Immature natural killer cell (primary cell): ENCODE data around the gene CAMK2B. TPM values are rescaled to one million over a fixed set of nuclear protein-coding genes. Genes with fewer than 3 reads are reported as not detected.
"Not testable (repeated sequence)": the region's sequence is repeated elsewhere in the genome, so short reads cannot be mapped to it uniquely, and the experiment has no call there.

Experiments
- DNase-seq, 3 donors: peaks; one replicate each; pipeline ENCODE4 v3.0.0; 2022; ENCODE audit warnings: mixed read lengths in 1 of 3
- H3K27ac Mint-ChIP-seq, 6 donors: one replicate each; pipeline ENCODE4 v1.8.0; 2020; ENCODE audit warnings: mixed read lengths in 6 of 6, mild to moderate bottlenecking in 5 of 6, inconsistent platforms in 4 of 6, moderate library complexity in 3 of 6
- H3K27me3 Mint-ChIP-seq, 3 donors: one replicate each; pipeline ENCODE4 v1.8.0; 2020 to 2021; ENCODE audit warnings: low read depth in 3 of 3, mild to moderate bottlenecking in 3 of 3, mixed read lengths in 3 of 3, moderate library complexity in 3 of 3, inconsistent platforms in 1 of 3
- H3K36me3 Mint-ChIP-seq, 3 donors: one replicate each; pipeline ENCODE4 v1.8.0; 2020; ENCODE audit warnings: mixed read lengths in 3 of 3, inconsistent platforms in 2 of 3, mild to moderate bottlenecking in 2 of 3
- H3K4me1 Mint-ChIP-seq, 2 donors: one replicate each; pipeline ENCODE4 v1.8.0; 2020; ENCODE audit warnings: inconsistent platforms in 2 of 2, mild to moderate bottlenecking in 2 of 2, mixed read lengths in 2 of 2, moderate library complexity in 1 of 2
- H3K4me3 Mint-ChIP-seq, 5 donors: one replicate each; pipeline ENCODE4 v1.8.0; 2020; ENCODE audit warnings: mild to moderate bottlenecking in 5 of 5, mixed read lengths in 5 of 5, inconsistent platforms in 3 of 5, moderate library complexity in 3 of 5
- H3K9me3 Mint-ChIP-seq, 6 donors: one replicate each; pipeline ENCODE4 v1.8.0; 2020; ENCODE audit warnings: mild to moderate bottlenecking in 6 of 6, mixed read lengths in 6 of 6, inconsistent platforms in 4 of 6, moderate library complexity in 3 of 6
- polyA plus RNA-seq, 3 donors: library from polyadenylated mRNA; unstranded; fragments of 300-500 nt; fragmentation: Illumina TruSeq; gene quantifications; one replicate each; pipeline ENCODE4 v1.2.3, GENCODE V29; 2021

The CAMK2B gene
- polyA plus RNA-seq, 3 donors from 2014 or later, result not detected

DNA sequence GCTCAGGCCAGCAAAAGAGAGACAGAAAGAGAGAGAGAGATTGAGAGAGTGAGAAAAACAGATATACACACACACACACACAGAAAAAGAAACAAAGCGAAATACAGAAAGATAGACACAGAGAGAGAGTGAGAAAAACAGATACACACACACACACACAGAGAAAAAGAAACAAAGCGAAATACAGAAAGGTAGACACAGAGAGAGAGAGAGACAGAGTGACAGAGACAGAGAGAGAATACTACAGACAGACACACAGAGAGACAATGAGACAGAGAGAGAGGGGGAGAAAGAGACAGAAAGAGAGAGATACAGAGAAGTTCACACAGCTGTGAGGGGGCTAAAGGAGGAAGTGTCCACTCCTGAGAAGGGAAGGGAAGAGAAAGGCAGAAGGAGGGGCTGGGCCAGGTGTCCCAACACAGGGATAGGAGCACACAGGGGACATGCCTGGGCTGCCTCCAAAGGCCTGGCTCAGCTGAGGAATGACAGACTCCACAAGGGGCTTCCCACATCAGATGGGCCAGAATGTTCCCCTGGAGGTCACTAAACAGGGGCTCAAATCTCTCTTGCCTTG is 140.4 kb downstream of the CAMK2B start:
- Mint-ChIP-seq H3K4me3 (no peak overlapping the region), H3K27me3 (peaks cover 0 to 7% (median 3%) of the 10 kb centered on the region in 3 donors), H3K9me3 (peaks cover 0 to 3% (median 0%) of the 10 kb centered on the region in 6 donors), H3K36me3 (no peaks in the 10 kb centered on the region), H3K27ac (no peak overlapping the region), H3K4me1 (no peaks in the 10 kb centered on the region)
- no peak for DNase-seq

DNA sequence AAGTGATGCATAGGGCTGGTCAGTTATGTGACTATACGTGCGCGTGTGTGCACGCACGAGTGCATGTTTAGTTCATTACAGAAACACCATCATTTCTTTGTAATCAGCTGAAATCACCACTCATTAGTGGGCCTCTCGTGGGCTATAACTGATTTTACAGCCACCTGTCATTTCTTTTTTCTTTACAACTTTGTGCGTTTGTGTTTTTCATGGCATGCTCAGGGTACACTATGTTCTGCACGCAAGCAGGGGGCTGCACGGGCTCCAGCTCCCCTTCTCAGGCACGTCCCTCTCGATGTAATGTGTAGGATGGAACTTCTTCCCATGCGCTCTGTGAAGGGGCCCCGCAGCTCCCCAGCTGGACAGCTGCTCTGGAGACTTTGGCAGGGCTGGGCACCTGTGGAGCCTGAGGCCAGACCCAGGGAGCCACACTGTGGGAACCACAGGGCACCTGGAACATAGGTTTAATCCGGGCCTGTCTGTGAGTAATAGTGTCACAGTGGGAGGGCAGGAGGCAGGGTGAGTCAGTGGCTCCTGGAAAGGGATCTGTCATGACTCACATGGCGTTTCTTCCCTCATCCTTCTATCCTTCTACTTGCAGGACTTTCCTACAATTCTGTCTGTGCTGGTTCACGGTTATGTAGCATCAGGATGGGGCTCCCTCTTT is 141.1 kb downstream of the CAMK2B start:
- Mint-ChIP-seq H3K27me3 (peaks cover 0 to 7% (median 3%) of the 10 kb centered on the region in 3 donors), H3K36me3 (no peaks in the 10 kb centered on the region), H3K9me3 (peaks cover 0 to 3% (median 0%) of the 10 kb centered on the region in 6 donors), H3K4me3 (no peak overlapping the region), H3K27ac (no peak overlapping the region), H3K4me1 (no peaks in the 10 kb centered on the region)
- no peak for DNase-seq

DNA sequence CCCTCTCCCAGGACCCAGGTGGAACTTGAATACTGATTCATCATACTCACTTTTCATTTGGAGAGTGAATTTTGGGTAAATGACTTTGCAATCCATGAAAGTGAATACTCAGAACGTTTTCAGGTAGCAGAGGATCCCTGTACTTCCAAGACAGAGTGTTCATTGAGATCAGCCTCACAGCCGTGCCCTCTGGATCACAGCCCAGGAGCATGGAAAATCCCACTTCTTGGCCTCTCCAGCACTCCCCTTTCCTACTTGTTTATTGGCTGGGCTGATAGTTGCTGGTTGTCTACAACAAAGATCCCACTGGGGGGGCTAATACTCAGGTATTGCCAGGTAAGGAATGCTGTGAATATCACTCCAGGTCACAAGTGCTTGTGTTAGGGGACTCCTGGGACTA is 142.0 kb downstream of the CAMK2B start:
- DNase-seq, result no peak
- peaks cover 0 to 7% (median 3%) of the 10 kb centered on the region in 3 donors for H3K27me3 Mint-ChIP-seq
- H3K4me3 Mint-ChIP-seq, result no peak overlapping the region
- H3K36me3 Mint-ChIP-seq, result no peaks in the 10 kb centered on the region
- peaks cover 0 to 3% (median 0%) of the 10 kb centered on the region in 6 donors for H3K9me3 Mint-ChIP-seq
- H3K4me1 Mint-ChIP-seq, result no peaks in the 10 kb centered on the region
- no peak overlapping the region for H3K27ac Mint-ChIP-seq

DNA sequence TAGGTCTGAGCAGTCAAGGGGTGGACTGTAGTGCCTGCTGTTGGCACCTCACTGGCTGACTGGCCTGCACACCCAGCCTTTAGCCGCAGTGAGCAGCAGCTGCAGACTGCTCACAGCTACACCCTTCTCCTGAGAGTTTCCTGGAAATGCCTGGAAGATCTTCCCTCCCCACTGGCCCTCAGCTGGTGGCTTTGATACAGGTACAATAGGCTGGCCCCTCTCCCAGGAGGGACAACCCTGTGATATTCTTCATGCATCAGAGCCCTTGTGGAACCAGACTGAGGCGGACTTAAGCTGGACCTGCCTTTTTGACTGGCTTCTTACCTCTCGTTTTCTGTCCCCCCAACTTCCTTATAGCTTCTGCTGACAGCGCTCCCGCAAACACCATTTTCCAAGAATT is 142.6 kb downstream of the CAMK2B start:
- Mint-ChIP-seq H3K4me3 (no peak overlapping the region), H3K4me1 (no peaks in the 10 kb centered on the region), H3K27me3 (peaks cover 0 to 9% (median 3%) of the 10 kb centered on the region in 3 donors), H3K36me3 (no peaks in the 10 kb centered on the region), H3K9me3 (peaks cover 0 to 3% (median 0%) of the 10 kb centered on the region in 6 donors), H3K27ac (no peak overlapping the region)
- DNase-seq, result no peak

DNA sequence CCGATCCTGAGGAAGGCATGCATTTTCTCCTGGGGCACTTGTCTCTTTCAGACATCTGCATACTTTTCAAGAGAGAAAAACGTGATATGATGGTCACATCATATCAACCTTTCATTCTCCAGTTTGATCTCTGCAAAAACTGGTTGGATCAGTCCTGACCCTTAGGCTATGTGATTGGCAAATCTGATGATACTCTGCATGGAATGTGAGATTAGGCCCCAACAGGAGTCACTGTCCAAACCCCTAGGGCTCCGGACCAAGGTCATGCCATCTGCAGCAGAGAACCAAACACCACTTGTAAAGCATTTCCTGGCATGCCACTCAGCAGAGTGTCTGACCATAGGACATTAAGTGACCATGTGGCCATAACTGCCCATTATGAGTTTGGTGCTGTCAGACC is 144.8 kb downstream of the CAMK2B start:
- Mint-ChIP-seq H3K36me3 (no peaks in the 10 kb centered on the region), H3K9me3 (peaks cover 0 to 3% (median 0%) of the 10 kb centered on the region in 6 donors), H3K4me3 (no peak overlapping the region), H3K27ac (no peak overlapping the region), H3K27me3 (peaks cover 1 to 9% (median 7%) of the 10 kb centered on the region in 3 donors), H3K4me1 (no peaks in the 10 kb centered on the region)
- DNase-seq, result no peak

DNA sequence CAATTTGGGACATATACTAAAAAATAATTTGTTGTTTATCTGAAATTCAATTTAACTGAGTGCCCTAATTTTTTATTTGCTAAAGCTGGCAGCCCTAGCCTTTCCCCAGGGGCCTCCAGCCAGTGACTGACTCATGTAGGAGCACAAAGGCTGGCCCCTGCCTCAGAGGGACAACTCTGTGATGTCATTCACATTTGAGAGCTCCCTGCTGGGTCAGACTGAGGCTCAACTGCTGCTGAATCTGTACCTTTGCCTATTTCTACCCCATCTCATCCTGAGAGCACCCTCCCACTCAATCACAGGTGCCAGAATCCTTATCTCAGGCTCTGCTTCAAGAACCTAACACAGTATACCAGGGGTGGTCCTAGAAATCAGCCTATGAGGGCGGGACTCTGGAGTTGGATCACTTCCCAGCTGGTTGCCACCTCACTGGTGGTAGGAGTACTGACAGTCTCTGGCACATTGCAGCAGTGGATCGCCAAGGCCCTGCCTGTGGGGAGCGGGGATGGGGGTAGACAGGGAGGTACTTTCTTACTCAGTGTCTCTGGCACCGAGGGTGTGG is 147.7 kb downstream of the CAMK2B start:
- Mint-ChIP-seq H3K27me3 (peaks cover 0 to 12% (median 7%) of the 10 kb centered on the region in 3 donors), H3K9me3 (peaks cover 0 to 3% (median 0%) of the 10 kb centered on the region in 6 donors), H3K27ac (no peak overlapping the region), H3K4me1 (no peaks in the 10 kb centered on the region), H3K4me3 (no peak overlapping the region), H3K36me3 (no peaks in the 10 kb centered on the region)
- DNase-seq, result no peak

DNA sequence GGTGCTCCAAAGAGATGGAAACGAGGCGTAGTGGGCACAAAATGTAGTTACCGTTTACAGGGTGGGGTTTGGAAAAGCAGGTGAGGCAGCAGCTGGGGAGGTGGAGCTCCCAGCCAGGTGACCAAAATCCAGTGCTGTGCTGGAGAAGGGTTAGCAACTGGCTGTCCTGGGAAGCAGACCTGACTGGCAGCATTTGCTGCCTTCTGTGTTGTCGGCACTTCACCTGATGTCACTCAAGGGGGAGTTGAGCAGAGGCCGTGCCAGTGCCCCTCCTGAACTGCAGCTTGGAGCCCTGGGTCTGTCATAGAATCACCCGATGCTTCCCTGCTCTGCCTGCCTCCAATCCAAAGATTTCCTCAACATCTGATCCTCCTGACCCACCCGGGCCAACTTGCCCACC is 148.9 kb downstream of the CAMK2B start:
- no peak for DNase-seq
- no peak overlapping the region for H3K4me3 Mint-ChIP-seq
- H3K4me1 Mint-ChIP-seq, result no peaks in the 10 kb centered on the region
- peaks cover 0 to 3% (median 0%) of the 10 kb centered on the region in 6 donors for H3K9me3 Mint-ChIP-seq
- H3K27me3 Mint-ChIP-seq, result peaks cover 0 to 7% (median 6%) of the 10 kb centered on the region in 3 donors
- no peaks in the 10 kb centered on the region for H3K36me3 Mint-ChIP-seq
- H3K27ac Mint-ChIP-seq, result no peak overlapping the region

DNA sequence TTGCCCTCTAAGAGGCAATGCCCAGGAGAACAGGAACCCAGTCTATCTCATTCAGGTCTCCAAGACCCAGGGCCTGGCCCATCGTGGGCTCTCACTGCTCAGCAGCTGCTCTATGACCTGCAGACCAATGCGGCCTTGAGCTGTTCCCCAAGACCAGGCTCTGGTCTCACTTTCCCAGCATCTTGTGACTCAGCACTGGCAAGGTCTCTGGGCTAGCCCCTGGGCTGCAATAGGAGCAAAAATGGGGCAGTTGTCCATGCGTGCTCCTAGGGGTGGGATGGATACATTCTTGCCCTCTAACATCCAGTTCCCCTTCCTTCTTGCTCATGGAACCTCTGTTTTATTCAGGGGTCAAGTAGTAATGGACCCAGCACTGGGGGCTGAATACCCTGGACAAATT is 149.7 kb downstream of the CAMK2B start:
- no peaks in the 10 kb centered on the region for H3K9me3 Mint-ChIP-seq
- DNase-seq, result no peak
- no peaks in the 10 kb centered on the region for H3K4me1 Mint-ChIP-seq
- H3K36me3 Mint-ChIP-seq, result no peaks in the 10 kb centered on the region
- H3K4me3 Mint-ChIP-seq, result no peak overlapping the region
- H3K27me3 Mint-ChIP-seq, result peaks cover 0 to 7% (median 6%) of the 10 kb centered on the region in 3 donors
- no peak overlapping the region for H3K27ac Mint-ChIP-seq

DNA sequence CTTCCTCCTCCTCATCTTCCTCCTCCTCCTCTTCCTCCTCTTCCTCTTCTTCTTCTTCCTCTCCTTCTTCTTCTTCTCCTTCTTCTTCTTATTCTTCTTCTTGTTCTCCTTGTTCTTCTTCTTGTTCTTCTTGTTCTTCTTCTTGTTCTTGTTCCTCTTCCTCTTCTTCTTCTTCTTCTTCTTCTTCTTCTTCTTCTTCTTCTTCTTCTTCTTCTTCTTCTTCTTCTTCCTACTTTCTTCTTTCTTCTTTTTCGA is 150.8 kb downstream of the CAMK2B start:
- not testable (repeated sequence) for H3K27ac Mint-ChIP-seq, H3K4me3 Mint-ChIP-seq, DNase-seq, H3K27me3 Mint-ChIP-seq, H3K4me1 Mint-ChIP-seq, H3K9me3 Mint-ChIP-seq, H3K36me3 Mint-ChIP-seq

DNA sequence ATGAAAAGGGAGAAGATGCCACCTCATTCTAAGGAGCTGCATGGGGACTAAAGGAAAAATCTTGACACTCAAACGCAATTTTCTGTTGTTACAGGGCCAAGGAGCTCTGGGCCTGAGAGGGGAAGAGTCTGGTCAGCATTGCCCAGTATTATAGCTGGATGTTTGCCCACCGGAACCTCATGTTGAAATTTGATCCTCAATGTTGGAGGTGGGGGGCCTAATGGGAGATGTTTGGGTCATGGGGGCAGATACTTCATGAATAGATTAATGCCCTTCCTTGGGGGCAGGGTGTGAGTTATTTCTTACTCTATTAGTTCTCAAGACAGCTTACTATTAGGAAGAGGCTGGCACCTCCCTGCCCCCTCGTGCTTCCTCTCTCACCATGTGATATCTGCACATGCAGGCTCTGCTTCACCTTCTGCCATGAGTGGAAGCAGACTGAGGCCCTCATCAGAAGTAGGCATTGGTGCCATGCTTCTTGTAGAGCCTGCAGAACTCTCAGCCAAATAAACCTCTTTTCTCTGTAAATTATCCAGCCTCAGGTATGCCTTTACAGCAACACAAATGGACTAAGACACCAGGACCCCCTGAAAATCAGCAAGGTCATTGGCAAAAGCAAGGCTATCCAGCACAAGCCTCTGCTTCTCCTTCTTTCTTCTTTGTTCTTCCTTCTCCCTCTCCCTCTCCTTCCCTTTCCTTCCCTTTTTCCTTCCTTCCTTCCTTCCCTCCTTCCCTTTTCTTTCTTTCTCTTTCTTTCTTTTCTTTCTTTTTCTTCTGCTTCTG is 151.3 kb downstream of the CAMK2B start:
- H3K9me3 Mint-ChIP-seq, result no peaks in the 10 kb centered on the region
- H3K27ac Mint-ChIP-seq, result no peak overlapping the region
- H3K27me3 Mint-ChIP-seq, result peaks cover 0 to 7% (median 6%) of the 10 kb centered on the region in 3 donors
- no peak overlapping the region for H3K4me3 Mint-ChIP-seq
- no peaks in the 10 kb centered on the region for H3K4me1 Mint-ChIP-seq
- DNase-seq, result no peak
- no peaks in the 10 kb centered on the region for H3K36me3 Mint-ChIP-seq

DNA sequence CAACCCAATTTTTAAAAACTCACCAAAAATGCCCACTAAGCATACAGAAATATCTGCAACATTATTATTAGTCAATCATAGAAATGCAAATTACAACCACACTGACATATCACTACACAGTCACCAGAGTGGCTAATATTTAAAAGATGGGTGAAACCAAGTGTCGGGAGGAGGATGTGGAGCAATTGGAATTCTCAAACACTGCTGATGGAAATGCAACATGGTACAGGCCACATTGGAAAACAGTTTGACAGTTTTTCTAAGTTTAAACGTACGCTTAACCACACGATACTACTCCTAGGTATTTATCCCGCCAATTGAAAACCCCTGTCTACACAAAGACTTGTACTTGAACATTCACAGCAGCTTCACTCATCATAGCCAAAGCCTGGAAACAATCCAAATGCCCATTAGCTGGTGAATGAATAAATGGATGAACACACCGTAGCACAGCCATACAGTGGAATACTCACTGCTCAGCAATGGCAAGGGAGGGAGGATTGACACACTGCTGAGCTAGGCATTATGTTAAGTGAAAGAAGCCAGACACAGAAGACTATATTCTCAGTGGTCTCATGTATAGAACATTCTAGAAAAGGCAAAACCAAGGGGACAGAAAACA is 152.5 kb downstream of the CAMK2B start:
- DNase-seq, result no peak
- no peak overlapping the region for H3K27ac Mint-ChIP-seq
- H3K4me3 Mint-ChIP-seq, result no peak overlapping the region
- H3K36me3 Mint-ChIP-seq, result no peaks in the 10 kb centered on the region
- peaks cover 0 to 7% (median 5%) of the 10 kb centered on the region in 3 donors for H3K27me3 Mint-ChIP-seq
- no peaks in the 10 kb centered on the region for H3K4me1 Mint-ChIP-seq
- no peaks in the 10 kb centered on the region for H3K9me3 Mint-ChIP-seq

DNA sequence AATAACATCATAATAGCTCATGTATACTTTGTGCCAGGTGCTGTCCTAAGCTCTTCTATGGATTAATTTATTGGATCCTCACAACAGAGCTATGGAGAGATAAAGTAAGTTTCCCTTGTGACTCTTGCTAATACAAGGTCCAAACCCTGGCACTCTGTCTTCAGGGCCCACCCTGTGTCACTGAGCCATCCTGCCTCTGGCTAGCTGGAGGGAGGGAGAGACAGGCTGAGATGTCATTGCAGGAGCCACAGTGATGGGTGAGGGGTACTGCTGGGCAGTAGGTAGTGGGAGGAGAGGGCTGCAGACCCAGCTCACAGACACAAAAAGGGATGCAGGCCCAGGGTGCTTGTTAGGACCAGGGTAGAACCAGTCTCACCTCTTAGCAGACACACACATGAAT is 153.0 kb downstream of the CAMK2B start:
- Mint-ChIP-seq H3K4me1 (no peaks in the 10 kb centered on the region), H3K27ac (no peak overlapping the region)

DNA sequence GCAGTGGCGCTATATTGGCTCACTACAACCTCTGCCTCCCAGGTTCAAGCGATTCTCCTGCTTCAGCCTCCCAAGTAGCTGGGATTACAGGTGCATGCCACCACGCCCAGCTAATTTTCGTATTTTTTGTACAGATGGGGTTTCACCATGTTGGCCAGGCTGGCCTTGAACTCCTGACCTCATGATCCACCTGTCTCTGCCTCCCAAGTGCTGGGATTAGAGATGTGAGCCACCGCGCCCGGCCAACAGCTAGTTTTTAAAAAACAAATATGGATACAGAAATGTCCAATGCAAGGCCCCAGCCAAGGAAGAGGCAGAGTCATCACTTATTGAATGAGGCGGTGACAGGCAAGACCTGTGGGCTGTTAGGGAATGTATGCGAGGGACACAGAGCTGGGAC is 153.5 kb downstream of the CAMK2B start:
- H3K36me3 Mint-ChIP-seq, H3K4me3 Mint-ChIP-seq, H3K27ac Mint-ChIP-seq: not testable (repeated sequence)

More for the DNA sequence above, 153.0 kb downstream of the CAMK2B start:
- Mint-ChIP-seq H3K36me3 (no peaks in the 10 kb centered on the region), H3K27me3 (peaks cover 0 to 4% (median 3%) of the 10 kb centered on the region in 3 donors), H3K4me3 (no peak overlapping the region), H3K9me3 (no peaks in the 10 kb centered on the region)
- no peak for DNase-seq

DNA sequence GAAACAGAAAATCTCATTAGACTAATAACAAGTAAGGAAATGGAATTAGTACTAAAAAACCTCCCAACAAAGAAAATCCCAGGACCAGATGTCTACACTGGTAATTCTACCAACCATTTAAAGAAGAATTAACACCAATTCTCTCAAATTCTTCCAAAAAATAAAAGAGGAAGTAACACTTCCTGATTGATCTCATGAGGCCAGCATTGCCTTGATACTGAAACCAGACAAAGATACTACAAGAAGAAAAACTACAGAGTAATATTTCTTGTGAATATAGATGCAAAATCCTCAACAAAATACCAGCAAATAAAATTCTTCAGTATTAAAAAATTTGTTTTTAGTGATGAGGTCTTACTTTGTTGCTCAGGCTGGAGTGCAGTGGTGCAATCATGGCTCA is 157.5 kb downstream of the CAMK2B start:
- Mint-ChIP-seq H3K36me3 (no peaks in the 10 kb centered on the region), H3K4me3 (no peak overlapping the region), H3K27ac (no peak overlapping the region), H3K27me3 (peaks cover 0 to 2% (median 0%) of the 10 kb centered on the region in 3 donors), H3K4me1 (no peaks in the 10 kb centered on the region), H3K9me3 (no peaks in the 10 kb centered on the region)
- no peak for DNase-seq

More for the DNA sequence above, 153.5 kb downstream of the CAMK2B start:
- DNase-seq, H3K4me1 Mint-ChIP-seq, H3K27me3 Mint-ChIP-seq, H3K9me3 Mint-ChIP-seq: not testable (repeated sequence)
